GM10266 (cell line): ENCODE data around the gene STRIP1.

Experiments used
- DNase-seq: peaks from one replicate; pipeline ENCODE4 v3.0.0; 2012; ENCODE audit errors: extremely low spot score
- CTCF ChIP-seq: IDR thresholded peaks from 2 replicates; pipeline ENCODE4 v1.5.1; 2012; ENCODE audit warnings: mild to moderate bottlenecking, low read depth; ENCODE audit not compliant: control insufficient read depth, insufficient read depth; ENCODE audit errors: missing control alignments

Gene STRIP1

GRCh38 chr1:110063781-110064180 is 29.4 kb downstream of the STRIP1 start:
- no peak for DNase-seq
- TF ChIP-seq CTCF, result no peak

GRCh38 chr1:110064576-110065337 is 30.3 kb downstream of the STRIP1 start:
- TF ChIP-seq CTCF, result no peak
- no peak for DNase-seq

- no peak for DNase-seq
- TF ChIP-seq CTCF, result no peak
Measured at GRCh38 chr1:110065841-110066240, 31.4 kb downstream of the STRIP1 start.

DNA sequence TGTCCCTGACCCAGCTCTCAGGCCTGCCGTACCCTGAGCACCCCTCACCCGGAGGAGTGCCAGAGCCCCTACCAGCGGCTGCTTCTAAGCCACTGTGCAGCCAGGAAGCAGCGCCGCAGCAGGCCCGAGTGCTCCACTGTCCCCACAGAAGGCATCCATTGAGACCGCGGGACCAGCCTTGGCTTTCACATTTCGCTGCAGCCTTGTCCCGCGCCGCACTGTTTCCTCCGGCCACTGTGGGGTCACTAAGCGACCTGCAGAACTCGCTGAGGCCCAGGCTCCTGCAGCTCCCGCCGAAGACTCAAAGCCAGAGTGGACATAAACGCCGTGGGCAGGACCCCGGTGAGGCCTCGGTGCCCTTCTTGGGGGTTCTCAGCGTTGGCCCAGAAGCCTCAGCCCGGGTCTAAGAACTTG is 33.1 kb downstream of the STRIP1 start:
- no peak for TF ChIP-seq CTCF
- DNase-seq, result no peak

DNA sequence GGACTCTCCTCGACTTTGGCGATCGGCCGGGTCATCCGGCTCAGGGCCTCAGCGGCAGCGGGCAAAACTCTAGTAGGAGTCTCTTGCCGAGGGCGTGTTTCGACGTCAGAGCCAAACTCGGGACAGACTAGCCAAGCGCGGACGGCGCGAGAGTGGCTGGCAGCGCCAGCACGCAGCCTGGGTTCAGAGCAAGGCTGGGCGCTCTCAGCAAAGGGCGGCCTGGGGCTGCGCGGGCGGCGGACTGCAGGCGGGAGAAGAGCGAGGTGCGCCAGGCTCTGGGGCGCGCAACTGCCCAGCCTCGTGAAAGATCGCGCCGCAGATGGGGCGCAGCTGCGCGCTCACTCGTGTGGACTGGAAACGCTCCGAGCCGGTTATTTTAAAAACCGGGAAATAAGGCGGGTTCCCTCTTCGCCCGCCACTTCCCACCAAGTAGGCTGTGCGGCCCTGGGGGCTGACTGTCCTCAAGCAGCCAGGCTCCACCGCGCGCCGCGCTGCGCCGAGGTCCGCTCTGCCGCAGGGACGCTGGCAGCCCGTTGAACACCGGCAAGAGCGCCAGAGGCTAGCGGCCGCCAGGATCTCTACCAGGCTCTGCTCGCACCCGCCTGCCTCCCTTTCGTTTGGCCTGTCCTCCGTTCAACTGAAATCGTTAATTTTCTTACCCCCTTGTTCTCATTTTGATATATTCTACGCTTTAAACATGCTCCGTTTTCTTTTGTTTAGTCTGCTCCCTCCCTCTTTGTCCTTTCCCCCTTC is 33.6 kb downstream of the STRIP1 start:
- no peak for TF ChIP-seq CTCF

DNA sequence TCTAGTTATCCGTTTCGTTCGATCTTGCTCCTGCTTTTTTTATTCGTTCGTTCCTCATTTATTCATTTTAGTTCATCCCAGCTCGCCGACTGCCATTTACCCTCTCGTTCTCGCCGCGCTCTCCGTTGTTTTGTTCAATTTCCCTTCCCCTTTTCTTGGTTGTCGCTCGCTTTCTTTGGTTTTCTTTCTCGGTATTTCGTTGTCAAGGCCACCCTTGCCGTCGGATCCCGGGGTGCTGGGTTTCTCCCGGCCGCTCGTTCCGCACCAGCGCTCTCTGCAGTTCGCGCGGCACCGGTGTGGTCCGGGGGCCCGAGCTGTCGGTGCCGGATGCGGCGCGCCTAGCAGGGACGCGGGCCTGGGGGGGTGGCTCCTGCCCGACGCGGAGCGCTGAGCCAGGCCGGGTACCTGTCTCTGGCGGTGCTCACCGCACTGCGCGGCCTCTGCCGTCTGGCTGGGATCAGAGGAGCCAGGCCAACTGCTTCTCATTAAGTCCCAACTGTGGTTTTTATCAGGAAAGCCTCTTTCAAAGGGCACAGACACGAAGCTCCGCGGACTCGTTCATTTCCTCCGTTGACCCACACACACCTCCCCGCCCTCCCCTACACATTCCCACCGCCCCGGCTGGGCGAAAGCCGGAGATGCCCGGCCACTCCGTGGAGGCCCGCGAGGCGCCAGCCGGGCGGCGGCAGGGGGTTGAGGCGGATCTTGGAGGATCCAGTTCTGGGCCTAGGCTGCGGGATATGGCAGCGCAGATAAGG is 34.4 kb downstream of the STRIP1 start:
- DNase-seq, result peak; percentile 60
- TF ChIP-seq CTCF, result no peak

More for the DNA sequence above, 33.6 kb downstream of the STRIP1 start:
- no peak for DNase-seq
